HepG2 (cell line): ENCODE results near the gene MYO1E. TPM values are rescaled to one million over a fixed set of nuclear protein-coding genes. Genes with fewer than 3 reads are reported as not detected.

Experiments
- ATAC-seq: fragments of 200-7000 bp; cut with Tn5 transposase; 3 replicates; pipeline ENCODE4 v1.9.1; 2020; ENCODE audit warnings: mild to moderate bottlenecking, moderate library complexity
- BruUV-seq: library from RNA; stranded (reverse); fragments of 400-500 nt; replicated peaks from 2 replicates; lab custom pipeline; 2021; lab: Mats Ljungman, UMichigan
- CTCF ChIA-PET: fragments of 300-600 bp; formaldehyde crosslinking; extraction: SDS; loops from one replicate; lab custom pipeline; 2021; ENCODE audit warnings: low total read pairs, inconsistent platforms, low intra/inter-chr PET ratio; lab: Yijun Ruan, JAX
- POLR2A ChIA-PET: fragments of 350-600 bp; sonication (Branson Sonifier 250); formaldehyde crosslinking; loops from one replicate; lab custom pipeline; 2020; ENCODE audit warnings: antibody characterized with exemption, inconsistent platforms; lab: Yijun Ruan, JAX
- DNase-seq: peaks from one replicate; pipeline ENCODE4 v3.0.0-alpha.2; 2015; ENCODE audit warnings: low spot score
- FAIRE-seq: peaks from 3 replicates; lab custom pipeline; 2011; peaks lifted over from hg19 to GRCh38; lab: Jason Lieb, UNC
- H2AFZ ChIP-seq: one replicate; pipeline ENCODE4 v1.6.1; 2011; ENCODE audit warnings: low read length, inconsistent platforms
- H3K27ac ChIP-seq: fragments of 300-600 bp; 3 replicates; pipeline ENCODE4 v1.8.0; 2011; ENCODE audit warnings: mixed run types, mild to moderate bottlenecking, mixed read lengths, low read length, inconsistent platforms; ENCODE audit not compliant: insufficient read depth; ENCODE audit errors: extremely low read length
- H3K27me3 ChIP-seq, 2 experiments: fragments of 200-600 bp in 1 of 2; 2 replicates in 1 of 2; 3 replicates in 1 of 2; pipeline versions ENCODE4 v1.6.0 to v1.8.0; 2011; ENCODE audit warnings: low read length in 2 of 2, mild to moderate bottlenecking in 2 of 2, moderate library complexity in 2 of 2, inconsistent platforms in 1 of 2; ENCODE audit not compliant: insufficient read depth in 2 of 2, control insufficient read depth in 1 of 2
- H3K36me3 ChIP-seq, 2 experiments: fragments of 200-600 bp in 1 of 2; replicated peaks in 1 of 2; 2 replicates in 1 of 2; 3 replicates in 1 of 2; pipeline versions ENCODE4 v1.5.1 to v1.8.0; 2011; ENCODE audit warnings: low read length in 2 of 2, inconsistent platforms in 1 of 2; ENCODE audit not compliant: insufficient read depth in 2 of 2, control insufficient read depth in 1 of 2
- H3K4me1 ChIP-seq: 2 replicates; pipeline ENCODE4 v1.5.1; 2012; ENCODE audit warnings: low read length, inconsistent platforms; ENCODE audit not compliant: insufficient read depth
- H3K4me2 ChIP-seq: 2 replicates; pipeline ENCODE4 v1.6.0; 2011; ENCODE audit warnings: low read depth, low read length, inconsistent platforms
- H3K4me3 ChIP-seq, 3 experiments: fragments of 200-600 bp in 1 of 3; sonication (generic), shearing (Covaris generic) in 1 of 3; replicated peaks in 1 of 3; 2 replicates each; pipeline ENCODE4 v1.5.1; 2011 to 2016; ENCODE audit warnings: low read length in 3 of 3, inconsistent platforms in 2 of 3, low read depth in 2 of 3, mild to moderate bottlenecking in 2 of 3, control low read depth in 1 of 3, mixed read lengths in 1 of 3; ENCODE audit not compliant: insufficient read depth in 1 of 3
- H3K79me2 ChIP-seq: one replicate; pipeline ENCODE4 v1.6.1; 2011; ENCODE audit warnings: low read length, inconsistent platforms; ENCODE audit not compliant: insufficient read depth
- H3K9ac ChIP-seq: 2 replicates; pipeline ENCODE4 v1.6.0; 2011; ENCODE audit warnings: mild to moderate bottlenecking, low read depth, low read length, inconsistent platforms; ENCODE audit not compliant: insufficient read depth
- H3K9me3 ChIP-seq: 2 replicates; pipeline ENCODE4 v1.5.1; 2012; ENCODE audit warnings: mild to moderate bottlenecking, low read length
- H4K20me1 ChIP-seq: 2 replicates; pipeline ENCODE4 v1.6.0; 2011; ENCODE audit warnings: inconsistent platforms, mild to moderate bottlenecking, low read length, moderate library complexity; ENCODE audit not compliant: insufficient read depth
- ARNTL ChIP-seq: sonication (generic); formaldehyde crosslinking; IDR thresholded peaks from 2 replicates; pipeline ENCODE4 v1.4.0; 2020; ENCODE audit warnings: mild to moderate bottlenecking, missing genetic modification reagents
- CBX1 ChIP-seq: IDR thresholded peaks from one replicate; pipeline ENCODE4 v1.6.1; 2016; ENCODE audit warnings: antibody characterized with exemption, low read depth
- EEA1 ChIP-seq: sonication (generic); formaldehyde crosslinking; IDR thresholded peaks from 2 replicates; pipeline ENCODE4 v1.5.1; 2020; ENCODE audit warnings: mild to moderate bottlenecking, missing genetic modification reagents, borderline replicate concordance
- ELK4 ChIP-seq: sonication (generic); formaldehyde crosslinking; IDR thresholded peaks from 2 replicates; pipeline ENCODE4 v1.9.0; 2021; ENCODE audit warnings: missing genetic modification reagents, borderline replicate concordance
- KDM6A ChIP-seq: IDR thresholded peaks from 2 replicates; pipeline ENCODE4 v1.6.1; 2016; ENCODE audit warnings: low read depth
- NFYC ChIP-seq: IDR thresholded peaks from 2 replicates; pipeline ENCODE4 v1.6.1; 2016; ENCODE audit warnings: missing genetic modification reagents, missing compliant biosample characterization
- SNRNP70 ChIP-seq: fragments of 200-400 bp; formaldehyde crosslinking; IDR thresholded peaks from 2 replicates; pipeline ENCODE4 v1.6.1; 2017; ENCODE audit warnings: mild to moderate bottlenecking, low read depth, low read length, moderate library complexity
- TARDBP ChIP-seq: sonication (generic); formaldehyde crosslinking; IDR thresholded peaks from 2 replicates; pipeline ENCODE4 v1.8.0; 2022; ENCODE audit warnings: mild to moderate bottlenecking, missing genetic modification reagents
- TCF12 ChIP-seq, 2 experiments: fragments of 450-650 bp in 1 of 2; sonication (generic) in 1 of 2; formaldehyde crosslinking in 1 of 2; IDR thresholded peaks; 2 replicates each; pipeline versions ENCODE4 v1.6.1 to v1.8.0; 2017 to 2022; ENCODE audit warnings: antibody characterized with exemption in 1 of 2, mild to moderate bottlenecking in 1 of 2, missing genetic modification reagents in 1 of 2, moderate library complexity in 1 of 2
- ZNF180 ChIP-seq: sonication (generic); formaldehyde crosslinking; IDR thresholded peaks from 2 replicates; pipeline ENCODE4 v1.4.0; 2020; ENCODE audit warnings: low read depth, missing genetic modification reagents, borderline replicate concordance
- ZNF557 ChIP-seq: sonication (generic); formaldehyde crosslinking; IDR thresholded peaks from 2 replicates; pipeline ENCODE4 v1.4.0; 2020; ENCODE audit warnings: missing genetic modification reagents
- WGBS: methylation state at CpG from one replicate; pipeline ENCODE4 v1.1.6; 2017; ENCODE audit warnings: low lambda C conversion rate; 5-methylcytosine and 5-hydroxymethylcytosine counted together
- in situ Hi-C: cut with HindIII; loops from 2 replicates; pipeline ENCODE4 v1.10.0; 2017; ENCODE audit warnings: low pct_unique_long_range_greater_than_20kb; ENCODE audit not compliant: extremely low pct_ligation_motif_present
- intact Hi-C: fragments of 100-400 bp; cut with micrococcal nuclease; formaldehyde crosslinking; loops from one replicate; pipeline ENCODE4 v1.10.0; 2022; ENCODE audit not compliant: unreplicated experiment
- polyA plus RNA-seq, 8 experiments: library from polyadenylated mRNA; depleted of rRNA in 3 of 8; stranded (reverse) in 7 of 8; unstranded in 1 of 8; fragments of >200 nt; fragmentation: Illumina TruSeq in 4 of 8; extraction: Trizol in 4 of 8; gene quantifications; 2 replicates each; pipeline versions ENCODE4 v1.2.1 to v1.2.3, GENCODE V29; 2011 to 2016; ENCODE audit warnings: low read depth in 4 of 8, missing spikeins in 1 of 8, mixed read lengths in 1 of 8; ENCODE audit not compliant: insufficient read depth in 1 of 8
- total RNA-seq, 5 experiments: library from RNA; depleted of rRNA; stranded (reverse); fragments of >200 nt; fragmentation: Illumina TruSeq; extraction: Trizol; gene quantifications; 2 replicates each; pipeline ENCODE4 v1.2.3, GENCODE V29; 2016; ENCODE audit warnings: low read depth in 1 of 5

Gene MYO1E
- total and polyA plus RNA-seq, 2 of the 13 experiments (the other 11 are each of a cell fraction or from before 2014, with no cell fraction given) = 15.7 to 25.1 TPM

GRCh38 chr15:59252137-59252536 is 120.5 kb downstream of the MYO1E start:
- Histone ChIP-seq H3K4me1 (peaks cover 40% of the 10 kb centered on the region), H3K36me3 (no peaks in the 10 kb centered on the region; a peak in 1 of 5 replicates), H3K27ac (no peak overlapping the region), H3K9me3 (no peaks in the 10 kb centered on the region), H3K9ac (no peak overlapping the region), H3K27me3 (no peaks in the 10 kb centered on the region), H3K79me2 (no peaks in the 10 kb centered on the region), H3K4me2 (no peak overlapping the region), H4K20me1 (no peaks in the 10 kb centered on the region), H2AFZ (no peak overlapping the region), H3K4me3 (no peak overlapping the region)
- POLR2A ChIA-PET = no interaction called here
- DNase-seq (no peak), ATAC-seq (no peak), FAIRE-seq (no peak)
- WGBS = 100% methylated on average over 5 of the region's 5 CpGs
- intact Hi-C loops (no loop called here), in situ Hi-C loops (no loop called here)
- CTCF ChIA-PET = no interaction called here
- TF ChIP-seq ZNF180 (CRISPR knock-in tag) = no peak
- TF ChIP-seq ARNTL (CRISPR knock-in tag) = no peak
- no peak for TF ChIP-seq ELK4 (CRISPR knock-in tag)
- BruUV-seq = no TSS peak

- Histone ChIP-seq H3K27me3 (no peaks in the 10 kb centered on the region), H3K9ac (no peak overlapping the region), H2AFZ (no peak overlapping the region), H3K9me3 (no peaks in the 10 kb centered on the region), H4K20me1 (no peaks in the 10 kb centered on the region), H3K4me2 (no peak overlapping the region), H3K4me3 (no peak overlapping the region), H3K27ac (no peak overlapping the region), H3K36me3 (no peaks in the 10 kb centered on the region; a peak in 1 of 5 replicates), H3K4me1 (peaks cover 32% of the 10 kb centered on the region), H3K79me2 (no peaks in the 10 kb centered on the region)
- no TSS peak for BruUV-seq
- ATAC-seq (no peak), FAIRE-seq (no peak), DNase-seq (no peak)
- TF ChIP-seq TARDBP (CRISPR knock-in tag) (no peak), CBX1 (no peak), KDM6A (CRISPR knock-in tag) (no peak), TCF12 (IDR thresholded peaks at IDR 0.05) (no peak), TCF12 (CRISPR knock-in tag; IDR thresholded peaks at IDR 0.05) (no peak), NFYC (no peak), ZNF557 (CRISPR knock-in tag) (no peak), EEA1 (no peak), SNRNP70 (no peak)
- in situ Hi-C loops (no loop called here), intact Hi-C loops (no loop called here)
- WGBS = 91% methylated on average over 7 of the region's 7 CpGs
- ChIA-PET CTCF (no interaction called here), POLR2A (no interaction called here)
These were observed 121.4 kb downstream of the MYO1E start for GRCh38 chr15:59251001-59251845.
